GM18867 (cell line): ENCODE data around the gene EIF2AK2.

Source experiments
- ATAC-seq: cut with Tn5 transposase; IDR thresholded peaks from one replicate; pipeline ENCODE4 v1.9.1; 2021; ENCODE audit warnings: mild to moderate bottlenecking, moderate library complexity; ENCODE audit not compliant: unreplicated experiment

The EIF2AK2 gene

GRCh38 chr2:37104178-37104577, 52.6 kb downstream of the EIF2AK2 start:
- no peak for ATAC-seq

- ATAC-seq = no peak
These were observed 54.2 kb downstream of the EIF2AK2 start for GRCh38 chr2:37102588-37102987.

GRCh38 chr2:37100054-37100453, 56.7 kb downstream of the EIF2AK2 start:
- no peak for ATAC-seq

GRCh38 chr2:37098416-37099118, 58.2 kb downstream of the EIF2AK2 start:
- ATAC-seq = no peak

- no peak for ATAC-seq
These were observed 60.2 kb downstream of the EIF2AK2 start for GRCh38 chr2:37096568-37096967.

GRCh38 chr2:37091873-37092272, 64.9 kb downstream of the EIF2AK2 start:
- peak; percentile 52 for ATAC-seq

- ATAC-seq = peak; percentile 84
These were observed 66.7 kb downstream of the EIF2AK2 start for GRCh38 chr2:37090019-37090477.

- no peak for ATAC-seq
These were observed 71.0 kb downstream of the EIF2AK2 start for GRCh38 chr2:37085731-37086147.

GRCh38 chr2:37084797-37085196, 72.0 kb downstream of the EIF2AK2 start:
- no peak for ATAC-seq

GRCh38 chr2:37083873-37084794, 72.6 kb downstream of the EIF2AK2 start, which contains the start of the genes GPATCH11 and HEATR5B:
Gene GPATCH11 (plus strand): TSS chr2:37084518. CDS start chr2:37088382, 3,864 bp downstream.
Gene HEATR5B (minus strand): TSS chr2:37084372. CDS start chr2:37083414, 958 bp downstream.
- peak; percentile 74 for ATAC-seq

- ATAC-seq = no peak
These were observed 76.1 kb downstream of the EIF2AK2 start for GRCh38 chr2:37080689-37081088.

- ATAC-seq = no peak
These were observed 76.5 kb downstream of the EIF2AK2 start for GRCh38 chr2:37080266-37080665.

- ATAC-seq = no peak
These were observed 85.8 kb downstream of the EIF2AK2 start for GRCh38 chr2:37070931-37071330.

GRCh38 chr2:37068686-37069085, 88.1 kb downstream of the EIF2AK2 start:
- ATAC-seq = no peak

GRCh38 chr2:37061776-37062175, 95.0 kb downstream of the EIF2AK2 start:
- ATAC-seq = no peak

GRCh38 chr2:37061013-37061711, 95.6 kb downstream of the EIF2AK2 start:
- no peak for ATAC-seq

- ATAC-seq = no peak
These were observed 96.3 kb downstream of the EIF2AK2 start for GRCh38 chr2:37060446-37060845.

GRCh38 chr2:37059841-37060240, 96.9 kb downstream of the EIF2AK2 start:
- ATAC-seq = no peak

- ATAC-seq = no peak
These were observed 104.0 kb downstream of the EIF2AK2 start for GRCh38 chr2:37052600-37053332.
